GM12801 (cell line): ENCODE measurements around the gene POLR3B.

Source experiments
- CTCF ChIP-seq: IDR thresholded peaks from one replicate; pipeline ENCODE4 v1.5.1; 2011; ENCODE audit warnings: control low read depth; ENCODE audit not compliant: insufficient read length; ENCODE audit errors: extremely low read depth

POLR3B gene

GRCh38 chr12:106452309-106452708 lies 94.8 kb downstream of the POLR3B start:
- no peak for TF ChIP-seq CTCF

- TF ChIP-seq CTCF: no peak
Measured at GRCh38 chr12:106455111-106455510, 97.6 kb downstream of the POLR3B start.

DNA sequence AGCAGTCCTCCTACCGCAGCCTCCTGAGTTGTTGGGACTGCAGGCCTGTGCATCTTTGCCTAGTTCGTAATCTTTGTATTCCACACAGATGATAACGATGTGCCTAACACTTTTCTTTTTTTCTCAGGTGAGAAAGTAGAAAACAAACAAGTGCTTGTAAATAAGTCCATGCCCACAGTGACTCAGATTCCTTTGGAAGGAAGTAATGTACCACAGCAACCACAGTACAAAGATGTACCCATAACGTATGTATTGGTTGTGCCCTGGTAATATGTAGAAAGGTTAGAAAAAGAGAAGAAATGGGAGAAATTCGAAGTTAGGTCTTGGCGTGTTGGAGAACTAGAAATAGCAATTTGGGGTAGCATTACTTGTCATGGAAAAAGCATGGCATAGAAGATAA lies 101.6 kb downstream of the POLR3B start:
- TF ChIP-seq CTCF: no peak

DNA sequence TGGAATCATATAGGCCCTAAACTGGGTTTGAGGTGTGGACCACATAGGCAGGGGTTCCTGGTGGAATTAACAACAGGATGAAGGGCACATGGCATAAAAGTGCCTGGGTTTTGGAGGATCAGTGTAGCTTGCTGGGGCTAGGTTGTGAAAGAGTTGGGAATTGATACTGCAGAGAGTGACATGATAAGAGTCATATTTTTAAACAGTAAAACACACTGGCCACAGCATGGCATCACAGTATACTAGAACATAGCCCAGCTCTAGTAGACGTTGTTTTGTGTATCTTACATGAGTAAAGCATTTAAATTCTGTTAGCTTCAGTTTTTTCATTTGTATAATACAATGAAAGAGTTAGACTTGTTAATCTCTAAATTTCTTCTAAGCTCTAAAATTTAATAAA lies 102.0 kb downstream of the POLR3B start:
- TF ChIP-seq CTCF: no peak

DNA sequence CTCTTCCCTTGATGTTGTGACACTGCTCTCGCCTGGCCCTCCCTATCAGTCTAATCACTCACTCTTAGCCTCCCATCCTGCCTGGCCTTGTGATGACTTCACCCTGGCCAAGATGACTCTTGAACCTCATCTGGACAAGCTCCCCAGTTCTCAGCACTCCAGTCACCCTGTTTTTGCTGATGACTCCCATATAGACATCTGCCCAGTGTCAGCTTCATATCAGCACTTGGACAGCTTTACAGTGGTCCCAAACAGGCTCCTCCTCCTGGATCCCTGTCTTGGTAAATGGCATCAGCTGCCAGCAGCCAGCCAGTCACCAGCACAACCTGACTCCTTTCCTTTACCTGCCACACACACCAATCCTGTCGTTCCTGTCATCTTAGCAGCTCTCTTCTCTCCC lies 104.2 kb downstream of the POLR3B start:
- no peak for TF ChIP-seq CTCF

DNA sequence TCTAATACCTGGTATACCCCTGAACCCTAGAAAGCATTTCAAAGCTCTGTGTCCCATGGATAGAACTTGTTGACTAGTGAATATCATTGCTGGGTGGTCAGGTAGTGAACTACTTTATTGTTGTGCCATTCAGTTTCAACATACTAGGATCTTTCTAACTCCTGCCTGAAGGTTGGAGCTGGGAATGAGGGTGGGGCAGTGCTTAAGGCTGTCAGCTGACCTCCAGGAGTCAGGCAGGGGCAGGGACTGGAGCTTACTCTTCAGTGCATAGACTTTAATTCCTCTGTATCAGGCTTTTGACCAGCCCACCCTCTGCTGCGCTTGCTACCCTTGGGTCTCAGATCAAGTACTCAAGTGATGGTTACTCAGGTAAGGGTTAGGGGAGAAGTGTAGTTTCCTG lies 122.7 kb downstream of the POLR3B start:
- no peak for TF ChIP-seq CTCF

DNA sequence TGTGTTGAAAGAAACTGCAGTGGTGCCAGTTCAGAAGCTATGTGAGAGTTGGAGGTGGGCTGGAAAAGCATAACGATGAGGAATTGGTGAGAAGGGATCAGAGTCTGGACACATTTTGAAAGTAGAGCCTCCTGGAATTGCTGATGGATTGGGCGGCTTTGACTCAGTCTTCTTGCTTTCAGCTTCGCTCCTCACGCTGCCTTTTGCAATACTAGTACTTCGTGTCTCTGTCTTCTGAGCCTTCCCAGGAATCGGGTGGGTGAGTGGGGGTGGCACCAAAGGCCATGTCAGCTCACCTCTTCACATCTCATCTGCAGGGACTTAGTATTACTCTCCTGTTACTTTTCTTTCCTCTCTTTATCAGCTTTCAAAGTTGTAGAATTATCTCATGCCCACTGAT lies 123.7 kb downstream of the POLR3B start:
- no peak for TF ChIP-seq CTCF

GRCh38 chr12:106487664-106488063 lies 130.1 kb downstream of the POLR3B start:
- no peak for TF ChIP-seq CTCF
